ENCODE data around the gene STARD13. TPM values are rescaled to one million over a fixed set of nuclear protein-coding genes. Genes with fewer than 3 reads are reported as not detected.

Gene STARD13
- total and polyA plus RNA-seq, 4 donors = 2.7 to 15.3 (median 5.7) TPM

DNA sequence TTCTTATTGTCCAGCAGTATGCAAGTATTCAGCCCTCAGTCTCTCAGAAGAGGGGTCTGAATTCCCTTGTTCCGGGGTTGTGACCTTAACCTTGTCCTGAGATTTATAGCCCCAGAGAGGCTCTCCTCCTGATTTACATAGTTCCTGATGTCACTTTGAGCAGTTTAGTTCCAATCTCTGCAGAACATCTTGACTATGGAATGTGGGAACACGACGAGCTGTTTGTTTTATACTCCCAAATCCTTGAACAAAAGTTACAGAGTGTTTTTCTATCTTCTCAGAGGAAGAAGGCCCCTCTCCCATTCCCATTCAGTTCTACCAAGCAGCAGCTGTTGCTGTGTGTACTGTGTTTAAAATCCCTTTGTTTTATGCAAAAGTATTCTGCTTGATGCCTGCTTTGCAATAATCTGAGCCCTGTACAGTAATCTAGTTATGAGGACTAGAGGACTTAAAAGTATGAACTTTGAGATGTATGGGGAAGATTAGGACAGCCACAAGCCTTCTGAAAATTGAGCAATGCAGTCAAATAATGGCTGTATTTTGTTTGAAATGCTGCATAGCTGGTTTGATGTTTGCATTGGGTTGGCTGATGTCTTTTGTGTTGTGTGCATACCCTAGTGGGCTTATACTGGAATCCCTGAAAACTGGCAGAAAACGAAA lies 194.7 kb downstream of the STARD13 start:
- 65% methylated on average over 4 of the region's 4 CpGs for WGBS
- no peaks in the 10 kb centered on the region for H3K36me3 ChIP-seq (ENCODE audit: control insufficient read depth in 4 of 4, insufficient read depth in 3 of 4, low read depth in 1 of 4, low read length in 3 of 4)
- TF ChIP-seq ATF3 (IDR thresholded peaks at IDR 0.05) = no peak
- no peak for TF ChIP-seq HNF4G (IDR thresholded peaks at IDR 0.05)
- no peak for TF ChIP-seq GABPA (IDR thresholded peaks at IDR 0.05 in 1 of 2, conservative IDR thresholded peaks at IDR 0.05 in 1 of 2)
- no peak for TF ChIP-seq REST (IDR thresholded peaks at IDR 0.05)
- TF ChIP-seq, protein P1, sequence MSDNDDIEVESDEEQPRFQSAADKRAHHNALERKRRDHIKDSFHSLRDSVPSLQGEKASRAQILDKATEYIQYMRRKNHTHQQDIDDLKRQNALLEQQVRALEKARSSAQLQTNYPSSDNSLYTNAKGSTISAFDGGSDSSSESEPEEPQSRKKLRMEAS (IDR thresholded peaks at IDR 0.05) = no peak
- no peak for TF ChIP-seq NR2F2 (IDR thresholded peaks at IDR 0.05)
- TF ChIP-seq TAF1 (conservative IDR thresholded peaks at IDR 0.05) = no peak
- no peak for TF ChIP-seq EGR1 (IDR thresholded peaks at IDR 0.05; ENCODE audit: low read depth in 2 of 2)
- TF ChIP-seq RXRA (IDR thresholded peaks at IDR 0.05) = no peak
- no peak for TF ChIP-seq JUND (IDR thresholded peaks at IDR 0.05)
- H3K27ac ChIP-seq (ENCODE audit: low read depth in 1 of 2, low read length in 2 of 2) = no peak overlapping the region
- no peak overlapping the region for H3K9ac ChIP-seq (ENCODE audit: low read depth in 1 of 2, low read length in 2 of 2)
- H3K27me3 ChIP-seq (ENCODE audit: control insufficient read depth in 4 of 4, insufficient read depth in 4 of 4, low read length in 3 of 4) = no peaks in the 10 kb centered on the region
- no peak for DNase-seq (ENCODE audit: low spot score)
- no peak overlapping the region for H3K4me3 ChIP-seq (ENCODE audit: low read depth in 1 of 3, low read length in 3 of 3)
- H3K4me1 ChIP-seq (ENCODE audit: control insufficient read depth in 4 of 4, insufficient read depth in 4 of 4, low read length in 3 of 4) = no peaks in the 10 kb centered on the region
- no peaks in the 10 kb centered on the region for H3K9me3 ChIP-seq (ENCODE audit: control insufficient read depth in 4 of 4, low read length in 3 of 4)

GRCh38 chr13:33089311-33089710 lies 196.2 kb downstream of the STARD13 start:
- no peak overlapping the region for H3K4me3 ChIP-seq (ENCODE audit: low read depth in 1 of 3, low read length in 3 of 3)
- H3K27ac ChIP-seq (ENCODE audit: low read depth in 1 of 2, low read length in 2 of 2) = no peak overlapping the region
- no peaks in the 10 kb centered on the region for H3K36me3 ChIP-seq (ENCODE audit: control insufficient read depth in 4 of 4, insufficient read depth in 3 of 4, low read depth in 1 of 4, low read length in 3 of 4)
- no peaks in the 10 kb centered on the region for H3K4me1 ChIP-seq (ENCODE audit: control insufficient read depth in 4 of 4, insufficient read depth in 4 of 4, low read length in 3 of 4)
- no peak for DNase-seq (ENCODE audit: low spot score)
- TF ChIP-seq NR2F2 (IDR thresholded peaks at IDR 0.05) = no peak
- H3K9me3 ChIP-seq (ENCODE audit: control insufficient read depth in 4 of 4, low read length in 3 of 4) = no peaks in the 10 kb centered on the region
- no peaks in the 10 kb centered on the region for H3K27me3 ChIP-seq (ENCODE audit: control insufficient read depth in 4 of 4, insufficient read depth in 4 of 4, low read length in 3 of 4)
- no peak overlapping the region for H3K9ac ChIP-seq (ENCODE audit: low read depth in 1 of 2, low read length in 2 of 2)
- WGBS = 96% methylated on average over 3 of the region's 3 CpGs

DNA sequence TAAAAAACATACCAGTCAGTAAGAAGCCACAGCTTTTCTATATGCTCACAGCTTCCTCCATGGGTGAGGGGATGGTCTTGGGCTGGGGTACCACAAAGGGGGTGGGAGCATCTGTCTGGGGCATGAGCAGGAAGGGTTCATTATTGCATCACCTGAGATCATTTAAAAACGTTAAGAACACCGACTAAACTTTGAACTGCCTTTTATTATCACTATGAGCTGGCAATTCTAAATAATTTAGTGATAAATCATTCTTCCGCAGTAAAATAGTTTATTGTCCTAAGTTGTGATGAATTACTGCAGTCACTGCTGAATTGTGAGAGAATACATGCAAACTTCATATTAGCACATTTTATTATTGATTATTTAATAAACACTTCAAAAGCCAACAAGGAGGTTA lies 197.8 kb downstream of the STARD13 start:
- H3K4me1 ChIP-seq (ENCODE audit: control insufficient read depth in 4 of 4, insufficient read depth in 4 of 4, low read length in 3 of 4) = no peaks in the 10 kb centered on the region
- no peak for DNase-seq (ENCODE audit: low spot score)
- TF ChIP-seq FOXA2 (IDR thresholded peaks at IDR 0.05) (no peak), HNF4G (IDR thresholded peaks at IDR 0.05) (no peak), HNF4A (conservative IDR thresholded peaks at IDR 0.05) (no peak), REST (IDR thresholded peaks at IDR 0.05) (no peak), GABPA (IDR thresholded peaks at IDR 0.05 in 1 of 2, conservative IDR thresholded peaks at IDR 0.05 in 1 of 2) (no peak), FOXA1 (IDR thresholded peaks at IDR 0.05) (no peak), YY1 (IDR thresholded peaks at IDR 0.05) (no peak), NR2F2 (IDR thresholded peaks at IDR 0.05) (no peak), TAF1 (conservative IDR thresholded peaks at IDR 0.05) (no peak), EGR1 (IDR thresholded peaks at IDR 0.05; ENCODE audit: low read depth in 2 of 2) (no peak)
- TF ChIP-seq, protein P2, sequence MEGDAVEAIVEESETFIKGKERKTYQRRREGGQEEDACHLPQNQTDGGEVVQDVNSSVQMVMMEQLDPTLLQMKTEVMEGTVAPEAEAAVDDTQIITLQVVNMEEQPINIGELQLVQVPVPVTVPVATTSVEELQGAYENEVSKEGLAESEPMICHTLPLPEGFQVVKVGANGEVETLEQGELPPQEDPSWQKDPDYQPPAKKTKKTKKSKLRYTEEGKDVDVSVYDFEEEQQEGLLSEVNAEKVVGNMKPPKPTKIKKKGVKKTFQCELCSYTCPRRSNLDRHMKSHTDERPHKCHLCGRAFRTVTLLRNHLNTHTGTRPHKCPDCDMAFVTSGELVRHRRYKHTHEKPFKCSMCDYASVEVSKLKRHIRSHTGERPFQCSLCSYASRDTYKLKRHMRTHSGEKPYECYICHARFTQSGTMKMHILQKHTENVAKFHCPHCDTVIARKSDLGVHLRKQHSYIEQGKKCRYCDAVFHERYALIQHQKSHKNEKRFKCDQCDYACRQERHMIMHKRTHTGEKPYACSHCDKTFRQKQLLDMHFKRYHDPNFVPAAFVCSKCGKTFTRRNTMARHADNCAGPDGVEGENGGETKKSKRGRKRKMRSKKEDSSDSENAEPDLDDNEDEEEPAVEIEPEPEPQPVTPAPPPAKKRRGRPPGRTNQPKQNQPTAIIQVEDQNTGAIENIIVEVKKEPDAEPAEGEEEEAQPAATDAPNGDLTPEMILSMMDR (IDR thresholded peaks at IDR 0.05; ENCODE audit: low read depth, low read length, missing input control) = no peak
- H3K36me3 ChIP-seq (ENCODE audit: control insufficient read depth in 4 of 4, insufficient read depth in 3 of 4, low read depth in 1 of 4, low read length in 3 of 4) = no peaks in the 10 kb centered on the region
- H3K27ac ChIP-seq (ENCODE audit: low read depth in 1 of 2, low read length in 2 of 2) = no peak overlapping the region
- no peak overlapping the region for H3K4me3 ChIP-seq (ENCODE audit: low read depth in 1 of 3, low read length in 3 of 3)
- WGBS = 55% methylated on average over 3 of the region's 3 CpGs
- no peaks in the 10 kb centered on the region for H3K27me3 ChIP-seq (ENCODE audit: control insufficient read depth in 4 of 4, insufficient read depth in 4 of 4, low read length in 3 of 4)
- no peak overlapping the region for H3K9ac ChIP-seq (ENCODE audit: low read depth in 1 of 2, low read length in 2 of 2)
- no peaks in the 10 kb centered on the region for H3K9me3 ChIP-seq (ENCODE audit: control insufficient read depth in 4 of 4, low read length in 3 of 4)

Data from liver (tissue), 9 donors.